22Rv1 (cell line): ENCODE results near the gene SELE.

ENCODE experiments used
- ZFX ChIP-seq: fragments of 450-650 bp; IDR thresholded peaks from 2 replicates; pipeline ENCODE4 v1.6.1; 2017; ENCODE audit warnings: antibody characterized with exemption, borderline replicate concordance
- TF ChIP-seq, protein P1 (sequence below): fragments of 450-650 bp; IDR thresholded peaks from 2 replicates; pipeline ENCODE4 v1.5.1; 2017; ENCODE audit warnings: mild to moderate bottlenecking

- TF ChIP-seq, protein P1, sequence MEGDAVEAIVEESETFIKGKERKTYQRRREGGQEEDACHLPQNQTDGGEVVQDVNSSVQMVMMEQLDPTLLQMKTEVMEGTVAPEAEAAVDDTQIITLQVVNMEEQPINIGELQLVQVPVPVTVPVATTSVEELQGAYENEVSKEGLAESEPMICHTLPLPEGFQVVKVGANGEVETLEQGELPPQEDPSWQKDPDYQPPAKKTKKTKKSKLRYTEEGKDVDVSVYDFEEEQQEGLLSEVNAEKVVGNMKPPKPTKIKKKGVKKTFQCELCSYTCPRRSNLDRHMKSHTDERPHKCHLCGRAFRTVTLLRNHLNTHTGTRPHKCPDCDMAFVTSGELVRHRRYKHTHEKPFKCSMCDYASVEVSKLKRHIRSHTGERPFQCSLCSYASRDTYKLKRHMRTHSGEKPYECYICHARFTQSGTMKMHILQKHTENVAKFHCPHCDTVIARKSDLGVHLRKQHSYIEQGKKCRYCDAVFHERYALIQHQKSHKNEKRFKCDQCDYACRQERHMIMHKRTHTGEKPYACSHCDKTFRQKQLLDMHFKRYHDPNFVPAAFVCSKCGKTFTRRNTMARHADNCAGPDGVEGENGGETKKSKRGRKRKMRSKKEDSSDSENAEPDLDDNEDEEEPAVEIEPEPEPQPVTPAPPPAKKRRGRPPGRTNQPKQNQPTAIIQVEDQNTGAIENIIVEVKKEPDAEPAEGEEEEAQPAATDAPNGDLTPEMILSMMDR = no peak
- TF ChIP-seq ZFX = no peak
Measured at GRCh38 chr1:169753549-169753948, 19.7 kb upstream of the SELE start.
